Measurements from ENCODE around the gene PTPRN2. TPM values are rescaled to one million over a fixed set of nuclear protein-coding genes. Genes with fewer than 3 reads are reported as not detected.
A peak's percentile ranks its signal among the peaks of the same experiment; 100 is the strongest.

Gene PTPRN2
- total RNA-seq, 1 donor from 2014 or later, result 15.4 TPM

DNA sequence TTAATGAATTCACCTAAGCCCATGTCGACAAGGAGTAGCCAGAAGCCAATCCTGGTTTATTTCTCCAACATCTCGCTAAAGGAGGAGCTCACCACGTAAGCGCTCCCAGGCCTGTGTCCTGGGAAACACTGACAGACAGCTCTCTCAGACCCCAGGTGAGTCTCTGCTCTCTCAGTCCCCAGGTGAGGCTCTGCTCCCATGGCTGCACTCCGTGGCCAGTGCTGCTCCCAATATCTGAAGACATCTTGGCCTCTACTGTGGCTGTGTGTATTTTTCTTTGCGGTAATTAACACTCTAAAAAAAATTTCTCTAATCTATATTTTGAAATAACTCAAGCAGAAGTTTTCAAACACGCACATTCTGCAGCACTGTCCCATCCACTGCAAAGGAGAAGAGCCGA is 564.5 kb downstream of the PTPRN2 start:
- Mint-ChIP-seq H3K9me3 (no peaks in the 10 kb centered on the region), H3K4me3 (no peak overlapping the region), H3K36me3 (no peaks in the 10 kb centered on the region), H3K27ac (peak overlapping the region; percentile 33), H3K4me1 (ENCODE audit: unreplicated experiment) (peaks cover 4% of the 10 kb centered on the region), H3K27me3 (peaks cover 3% of the 10 kb centered on the region)
- TF ChIP-seq, protein P1, sequence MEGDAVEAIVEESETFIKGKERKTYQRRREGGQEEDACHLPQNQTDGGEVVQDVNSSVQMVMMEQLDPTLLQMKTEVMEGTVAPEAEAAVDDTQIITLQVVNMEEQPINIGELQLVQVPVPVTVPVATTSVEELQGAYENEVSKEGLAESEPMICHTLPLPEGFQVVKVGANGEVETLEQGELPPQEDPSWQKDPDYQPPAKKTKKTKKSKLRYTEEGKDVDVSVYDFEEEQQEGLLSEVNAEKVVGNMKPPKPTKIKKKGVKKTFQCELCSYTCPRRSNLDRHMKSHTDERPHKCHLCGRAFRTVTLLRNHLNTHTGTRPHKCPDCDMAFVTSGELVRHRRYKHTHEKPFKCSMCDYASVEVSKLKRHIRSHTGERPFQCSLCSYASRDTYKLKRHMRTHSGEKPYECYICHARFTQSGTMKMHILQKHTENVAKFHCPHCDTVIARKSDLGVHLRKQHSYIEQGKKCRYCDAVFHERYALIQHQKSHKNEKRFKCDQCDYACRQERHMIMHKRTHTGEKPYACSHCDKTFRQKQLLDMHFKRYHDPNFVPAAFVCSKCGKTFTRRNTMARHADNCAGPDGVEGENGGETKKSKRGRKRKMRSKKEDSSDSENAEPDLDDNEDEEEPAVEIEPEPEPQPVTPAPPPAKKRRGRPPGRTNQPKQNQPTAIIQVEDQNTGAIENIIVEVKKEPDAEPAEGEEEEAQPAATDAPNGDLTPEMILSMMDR (conservative IDR thresholded peaks at IDR 0.05), result no peak
- peak; percentile 18 for DNase-seq (ENCODE audit: extremely low spot score, unreplicated experiment)

DNA sequence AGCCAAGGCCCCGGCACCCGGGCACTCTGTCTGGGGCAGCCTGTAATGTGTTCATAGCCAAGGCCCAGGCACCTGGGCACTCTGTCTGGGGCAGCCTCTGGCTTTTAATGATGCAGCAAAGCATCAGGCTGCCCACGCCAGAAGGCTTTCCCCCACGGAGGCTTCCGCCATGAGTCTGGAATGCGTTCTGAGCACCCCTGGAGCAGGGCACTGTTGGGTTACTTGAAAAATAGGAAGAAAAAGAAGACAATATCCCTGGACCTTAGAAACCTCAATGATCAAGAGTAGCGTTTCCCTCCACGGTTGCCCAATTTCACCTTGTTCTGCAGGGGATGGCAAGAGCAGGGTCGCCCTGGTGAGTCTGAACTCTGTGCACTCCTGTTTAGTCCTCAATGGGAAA is 565.0 kb downstream of the PTPRN2 start:
- H3K36me3 Mint-ChIP-seq, result no peaks in the 10 kb centered on the region
- H3K4me3 Mint-ChIP-seq, result no peak overlapping the region
- H3K27ac Mint-ChIP-seq, result no peak overlapping the region
- H3K9me3 Mint-ChIP-seq, result no peaks in the 10 kb centered on the region
- TF ChIP-seq, protein P1 (conservative IDR thresholded peaks at IDR 0.05), result no peak
- H3K4me1 Mint-ChIP-seq (ENCODE audit: unreplicated experiment), result peaks cover 7% of the 10 kb centered on the region
- H3K27me3 Mint-ChIP-seq, result peaks cover 3% of the 10 kb centered on the region
- DNase-seq (ENCODE audit: extremely low spot score, unreplicated experiment), result peak; percentile 31

DNA sequence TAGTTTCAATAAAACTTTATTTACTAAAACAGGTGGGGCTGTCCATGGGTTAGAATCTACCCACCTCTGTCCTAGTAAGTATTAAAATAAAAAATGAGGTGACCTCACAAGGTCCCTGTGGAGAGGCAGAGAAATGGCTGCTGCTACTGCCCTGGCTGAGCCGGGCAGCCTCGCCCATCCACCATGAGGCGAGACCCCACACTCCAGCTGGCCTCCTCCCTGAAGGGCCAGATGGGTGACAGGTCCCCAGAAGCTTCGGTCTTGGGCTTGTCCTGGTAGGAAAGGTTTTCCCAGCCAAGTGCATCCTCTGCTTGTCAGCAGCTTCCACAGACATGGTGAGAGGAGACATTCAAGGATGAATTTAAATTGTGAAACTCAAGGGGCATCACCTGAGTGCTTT is 565.8 kb downstream of the PTPRN2 start:
- H3K27ac Mint-ChIP-seq, result no peak overlapping the region
- peak; percentile 34 for DNase-seq (ENCODE audit: extremely low spot score, unreplicated experiment)

DNA sequence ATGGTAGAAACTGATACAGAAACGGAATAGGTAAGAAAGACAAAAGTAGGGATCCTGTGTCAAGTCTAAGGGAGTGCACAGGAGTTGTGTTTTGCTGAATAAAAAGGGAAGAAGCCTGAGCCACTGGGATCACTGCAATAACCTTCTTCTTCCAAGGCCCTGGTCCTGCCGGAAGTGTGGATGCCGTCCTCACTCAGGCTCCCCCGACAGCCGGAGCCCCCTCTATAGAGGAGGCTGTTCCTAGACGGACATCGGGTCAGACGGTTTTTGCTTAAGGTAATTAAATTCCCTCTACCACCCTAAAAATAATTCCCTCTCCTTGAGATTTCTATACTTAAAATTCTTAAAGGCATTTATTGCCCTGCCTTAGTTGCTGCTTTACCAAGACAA is 566.9 kb downstream of the PTPRN2 start:
- Mint-ChIP-seq H3K27me3 (peaks cover 3% of the 10 kb centered on the region), H3K4me1 (ENCODE audit: unreplicated experiment) (peaks cover 7% of the 10 kb centered on the region), H3K36me3 (no peaks in the 10 kb centered on the region), H3K27ac (no peak overlapping the region), H3K9me3 (no peaks in the 10 kb centered on the region), H3K4me3 (no peak overlapping the region)
- DNase-seq (ENCODE audit: extremely low spot score, unreplicated experiment), result peak; percentile 32
- TF ChIP-seq, protein P1 (conservative IDR thresholded peaks at IDR 0.05), result no peak

More for the DNA sequence above, 565.8 kb downstream of the PTPRN2 start:
- Mint-ChIP-seq H3K4me3 (no peak overlapping the region), H3K27me3 (peaks cover 3% of the 10 kb centered on the region), H3K36me3 (no peaks in the 10 kb centered on the region), H3K9me3 (no peaks in the 10 kb centered on the region), H3K4me1 (ENCODE audit: unreplicated experiment) (peaks cover 7% of the 10 kb centered on the region)
- TF ChIP-seq, protein P1 (conservative IDR thresholded peaks at IDR 0.05), result no peak

DNA sequence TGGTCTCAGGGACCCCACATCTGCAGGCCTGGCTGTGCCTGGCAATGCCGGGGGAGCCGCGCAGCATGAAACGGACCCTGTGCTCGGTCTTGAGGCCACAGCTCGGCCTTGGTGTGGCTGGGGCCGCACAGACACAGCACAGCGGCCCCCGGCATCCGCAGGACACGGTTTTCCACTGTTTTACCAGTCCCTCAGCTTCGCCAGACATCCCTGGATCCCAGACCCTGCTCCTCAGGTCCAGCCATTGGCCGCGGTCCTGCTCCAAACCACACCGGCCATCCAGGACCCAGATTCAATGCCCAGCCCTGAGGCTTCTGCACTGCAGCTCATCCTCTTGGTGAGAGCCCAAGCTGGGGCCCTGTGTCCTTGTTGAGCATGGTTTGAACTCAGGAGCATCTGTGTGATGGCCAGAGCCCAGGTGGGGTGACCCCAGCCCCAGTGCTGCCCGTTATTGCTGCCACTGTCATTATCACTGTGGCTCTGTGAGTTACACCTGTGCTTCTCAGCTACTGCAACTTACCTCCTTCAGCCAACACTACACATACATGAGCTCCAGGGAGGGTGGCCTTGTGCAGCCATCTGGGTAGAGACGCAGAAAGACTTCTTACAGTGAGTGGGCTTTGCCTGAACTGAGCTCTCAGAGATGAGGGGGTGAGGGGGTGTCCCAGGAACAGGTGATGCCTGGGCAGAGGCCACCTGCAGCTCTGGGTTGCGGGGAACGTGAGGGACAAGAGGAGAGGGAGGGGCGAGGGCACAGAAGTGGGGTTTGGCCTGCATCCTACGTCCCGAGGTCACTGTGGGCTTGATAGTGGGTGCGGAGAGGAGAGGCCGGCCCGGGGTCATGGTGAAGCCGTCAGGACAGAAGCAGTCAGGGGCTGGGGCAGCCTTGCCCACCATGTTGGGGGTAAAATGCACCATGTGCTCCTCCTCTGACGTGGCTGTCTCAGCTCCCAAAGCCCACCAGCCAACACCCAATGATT is 567.6 kb downstream of the PTPRN2 start:
- peaks cover 3% of the 10 kb centered on the region for H3K27me3 Mint-ChIP-seq
- no peaks in the 10 kb centered on the region for H3K9me3 Mint-ChIP-seq
- peaks cover 7% of the 10 kb centered on the region for H3K4me1 Mint-ChIP-seq (ENCODE audit: unreplicated experiment)
- TF ChIP-seq, protein P1 (conservative IDR thresholded peaks at IDR 0.05), result no peak
- no peak overlapping the region for H3K4me3 Mint-ChIP-seq
- DNase-seq (ENCODE audit: extremely low spot score, unreplicated experiment), result peak; percentile 63
- no peak overlapping the region for H3K27ac Mint-ChIP-seq
- H3K36me3 Mint-ChIP-seq, result no peaks in the 10 kb centered on the region

Measured in type B pancreatic cell (in vitro differentiated cells).